Nephron (organoid): ENCODE results near the gene IL17RA.
A peak's percentile ranks its signal among the peaks of the same experiment; 100 is the strongest.

Experiments
- H3K27ac Mint-ChIP-seq, 3 experiments: 2 replicates each; pipeline ENCODE4 v1.8.0; 2020; ENCODE audit warnings: mixed read lengths in 3 of 3, mild to moderate bottlenecking in 2 of 3, moderate library complexity in 1 of 3
- H3K27me3 Mint-ChIP-seq: 2 replicates; pipeline ENCODE4 v1.8.0; 2021; ENCODE audit warnings: low read depth, mild to moderate bottlenecking, moderate library complexity, mixed read lengths
- H3K36me3 Mint-ChIP-seq: 2 replicates; pipeline ENCODE4 v1.8.0; 2020; ENCODE audit warnings: low read depth, mixed read lengths
- H3K4me1 Mint-ChIP-seq: 2 replicates; pipeline ENCODE4 v1.8.0; 2020; ENCODE audit warnings: mixed read lengths
- H3K4me3 Mint-ChIP-seq, 3 experiments: 2 replicates each; pipeline ENCODE4 v1.8.0; 2020; ENCODE audit warnings: mild to moderate bottlenecking in 3 of 3, mixed read lengths in 3 of 3, moderate library complexity in 2 of 3
- H3K9me3 Mint-ChIP-seq: 2 replicates; pipeline ENCODE4 v1.8.0; 2020; ENCODE audit warnings: mixed read lengths
- TF ChIP-seq, protein P1 (sequence below), 3 experiments: fragments of 200-600 bp; sonication (generic); IDR thresholded peaks; one replicate each; pipeline ENCODE4 v1.5.0; 2021; ENCODE audit warnings: antibody characterized with exemption in 3 of 3; ENCODE audit not compliant: unreplicated experiment in 3 of 3

Gene IL17RA

GRCh38 chr22:17152340-17152739 is 67.5 kb downstream of the IL17RA start:
- H3K27me3 Mint-ChIP-seq = no peaks in the 10 kb centered on the region
- H3K27ac Mint-ChIP-seq = no peak overlapping the region
- TF ChIP-seq, protein P1, sequence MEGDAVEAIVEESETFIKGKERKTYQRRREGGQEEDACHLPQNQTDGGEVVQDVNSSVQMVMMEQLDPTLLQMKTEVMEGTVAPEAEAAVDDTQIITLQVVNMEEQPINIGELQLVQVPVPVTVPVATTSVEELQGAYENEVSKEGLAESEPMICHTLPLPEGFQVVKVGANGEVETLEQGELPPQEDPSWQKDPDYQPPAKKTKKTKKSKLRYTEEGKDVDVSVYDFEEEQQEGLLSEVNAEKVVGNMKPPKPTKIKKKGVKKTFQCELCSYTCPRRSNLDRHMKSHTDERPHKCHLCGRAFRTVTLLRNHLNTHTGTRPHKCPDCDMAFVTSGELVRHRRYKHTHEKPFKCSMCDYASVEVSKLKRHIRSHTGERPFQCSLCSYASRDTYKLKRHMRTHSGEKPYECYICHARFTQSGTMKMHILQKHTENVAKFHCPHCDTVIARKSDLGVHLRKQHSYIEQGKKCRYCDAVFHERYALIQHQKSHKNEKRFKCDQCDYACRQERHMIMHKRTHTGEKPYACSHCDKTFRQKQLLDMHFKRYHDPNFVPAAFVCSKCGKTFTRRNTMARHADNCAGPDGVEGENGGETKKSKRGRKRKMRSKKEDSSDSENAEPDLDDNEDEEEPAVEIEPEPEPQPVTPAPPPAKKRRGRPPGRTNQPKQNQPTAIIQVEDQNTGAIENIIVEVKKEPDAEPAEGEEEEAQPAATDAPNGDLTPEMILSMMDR (IDR thresholded peaks at IDR 0.05; ENCODE audit: unreplicated experiment in 3 of 3) = no peak
- no peak overlapping the region for H3K4me3 Mint-ChIP-seq
- H3K4me1 Mint-ChIP-seq = peaks cover 14% of the 10 kb centered on the region
- no peaks in the 10 kb centered on the region for H3K9me3 Mint-ChIP-seq
- H3K36me3 Mint-ChIP-seq = peaks cover 9% of the 10 kb centered on the region

GRCh38 chr22:17152971-17153370 is 68.2 kb downstream of the IL17RA start:
- Mint-ChIP-seq H3K4me3 (no peak overlapping the region), H3K27ac (no peak overlapping the region), H3K36me3 (peaks cover 3% of the 10 kb centered on the region), H3K9me3 (no peaks in the 10 kb centered on the region), H3K4me1 (peaks cover 14% of the 10 kb centered on the region), H3K27me3 (no peaks in the 10 kb centered on the region)
- TF ChIP-seq, protein P1 (IDR thresholded peaks at IDR 0.05; ENCODE audit: unreplicated experiment in 3 of 3) = no peak

- Mint-ChIP-seq H3K27ac (no peak overlapping the region), H3K4me3 (peak overlapping the region; percentile 3 to 66 (median 54)), H3K36me3 (no peaks in the 10 kb centered on the region), H3K9me3 (no peaks in the 10 kb centered on the region), H3K27me3 (no peaks in the 10 kb centered on the region), H3K4me1 (peaks cover 20% of the 10 kb centered on the region)
- TF ChIP-seq, protein P1 (IDR thresholded peaks at IDR 0.05; ENCODE audit: unreplicated experiment in 3 of 3) = no peak
These were observed 71.1 kb downstream of the IL17RA start for GRCh38 chr22:17155941-17156340.

DNA sequence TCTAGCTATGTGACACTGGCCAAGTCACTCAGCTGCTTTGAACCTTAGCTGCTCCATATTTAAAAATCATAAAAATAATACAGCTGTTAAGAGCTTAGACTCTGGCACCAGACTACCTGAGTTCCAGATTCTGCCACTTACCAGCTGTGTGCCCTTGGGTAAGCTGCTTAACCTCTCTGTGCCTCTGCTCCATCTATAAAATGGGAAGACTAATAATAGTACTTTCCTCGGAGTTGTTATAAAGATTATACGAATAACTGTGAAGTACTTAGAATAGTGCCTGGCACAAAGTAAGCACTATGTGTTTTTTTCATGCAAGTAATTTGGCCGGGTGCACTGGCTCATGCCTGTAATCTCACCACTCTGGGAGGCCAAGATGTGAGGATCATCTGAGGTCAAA is 72.9 kb downstream of the IL17RA start:
- Mint-ChIP-seq H3K36me3 (no peaks in the 10 kb centered on the region), H3K4me3 (peak overlapping the region; percentile 88 to 90 (median 89)), H3K9me3 (no peaks in the 10 kb centered on the region), H3K27me3 (no peaks in the 10 kb centered on the region), H3K4me1 (peaks cover 12% of the 10 kb centered on the region), H3K27ac (no peak overlapping the region)
- TF ChIP-seq, protein P1 (IDR thresholded peaks at IDR 0.05; ENCODE audit: unreplicated experiment in 3 of 3) = no peak

DNA sequence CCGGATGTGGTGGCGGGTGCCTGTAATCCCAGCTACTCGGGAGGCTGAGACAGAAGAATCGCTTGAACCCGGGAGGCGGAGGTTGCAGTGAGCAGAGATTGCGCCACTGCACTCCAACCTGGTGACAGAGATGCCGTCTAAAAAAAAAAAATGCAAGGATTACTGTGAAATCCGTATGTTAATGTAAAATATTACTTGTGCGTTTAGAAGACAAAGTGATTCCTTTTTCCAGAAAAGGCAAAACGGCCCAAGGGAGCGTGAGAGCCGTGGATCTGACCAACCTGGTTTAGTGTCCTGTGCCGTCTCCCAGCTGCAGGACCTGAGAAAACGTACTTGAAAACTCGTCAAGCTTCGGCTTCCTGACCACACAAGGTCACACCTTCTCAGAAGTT is 73.4 kb downstream of the IL17RA start:
- TF ChIP-seq, protein P1 (IDR thresholded peaks at IDR 0.05; ENCODE audit: unreplicated experiment in 3 of 3) = no peak
- Mint-ChIP-seq H3K4me1 (peaks cover 12% of the 10 kb centered on the region), H3K4me3 (peak overlapping the region; percentile 88 to 90 (median 89))

More for the DNA sequence above, 73.4 kb downstream of the IL17RA start:
- H3K27ac Mint-ChIP-seq = peak overlapping the region in 2 of 3 experiments; percentile 78 to 89
- H3K36me3 Mint-ChIP-seq = no peaks in the 10 kb centered on the region
- H3K27me3 Mint-ChIP-seq = no peaks in the 10 kb centered on the region
- no peaks in the 10 kb centered on the region for H3K9me3 Mint-ChIP-seq
